Activated T-helper 9 cell treated with anti-CD3 and anti-CD28 coated beads, Interleukin-2, amount 50 U/mL, for 16 hours (primary cell): Measurements from ENCODE around the gene BEGAIN.
"Not testable (repeated sequence)": the region's sequence is repeated elsewhere in the genome, so short reads cannot be mapped to it uniquely, and the experiment has no call there.

ENCODE experiments used
- DNase-seq: peaks from one replicate; pipeline ENCODE4 v3.0.0-alpha.2; 2020; ENCODE audit warnings: low read depth

The BEGAIN gene

DNA sequence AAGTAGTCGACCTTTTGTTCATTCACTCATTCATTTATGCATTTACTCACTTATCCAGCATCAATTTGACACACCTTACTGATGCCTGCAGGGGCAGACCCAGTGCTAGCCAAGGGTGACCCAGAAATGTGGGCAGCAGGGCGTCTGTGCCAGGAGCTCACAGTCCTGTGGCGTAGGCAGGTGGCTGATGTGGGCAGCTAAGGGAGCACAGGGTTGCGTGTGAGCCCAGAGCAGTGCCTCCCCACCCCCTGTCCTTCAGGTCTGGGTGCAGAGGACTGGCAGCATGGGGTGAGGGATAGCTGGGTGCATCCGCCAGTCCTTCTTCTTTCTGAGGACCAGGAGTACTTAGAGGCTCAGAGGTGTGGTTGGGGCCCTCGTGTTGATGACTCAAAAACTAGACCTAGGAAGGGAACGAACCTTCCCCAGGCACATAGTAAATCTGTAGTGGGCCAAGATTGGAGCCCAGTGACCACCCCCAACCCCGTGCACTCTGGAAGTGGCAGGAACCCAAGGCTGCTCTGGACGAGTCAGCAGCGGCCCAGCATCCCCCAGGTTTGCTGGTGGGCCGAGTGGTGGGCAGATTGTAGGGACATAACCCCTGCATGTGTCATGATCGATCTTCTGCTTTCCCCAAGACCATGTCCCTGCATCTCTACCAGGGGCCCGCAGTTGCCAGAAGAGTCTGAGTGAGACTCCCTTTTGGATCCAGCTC, 63.9 kb downstream of the BEGAIN start:
- no peak for DNase-seq

DNA sequence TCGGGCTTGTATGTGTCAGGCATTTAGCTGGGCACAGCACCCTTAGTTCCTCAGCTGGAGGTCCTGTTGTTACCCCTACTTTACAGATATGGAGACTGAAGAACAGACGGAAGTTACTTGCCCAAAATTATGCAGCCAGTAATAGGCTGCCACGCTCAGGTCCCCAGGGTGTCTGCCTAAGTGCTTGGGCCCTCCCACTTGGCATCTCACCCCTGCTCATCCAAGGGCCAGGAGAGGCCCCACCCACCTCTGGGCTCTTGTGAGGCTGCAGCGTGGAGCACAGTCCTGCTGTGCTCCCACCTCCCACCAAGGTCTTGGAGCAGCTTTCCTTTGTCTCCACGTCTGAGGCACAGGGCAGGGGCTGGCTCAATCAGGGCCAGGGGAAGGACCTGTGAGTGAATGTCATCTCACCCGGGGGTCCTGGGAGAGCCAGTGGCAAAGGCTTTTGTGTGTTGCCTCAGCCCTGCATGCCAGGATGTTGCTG, 64.6 kb downstream of the BEGAIN start:
- DNase-seq = no peak

DNA sequence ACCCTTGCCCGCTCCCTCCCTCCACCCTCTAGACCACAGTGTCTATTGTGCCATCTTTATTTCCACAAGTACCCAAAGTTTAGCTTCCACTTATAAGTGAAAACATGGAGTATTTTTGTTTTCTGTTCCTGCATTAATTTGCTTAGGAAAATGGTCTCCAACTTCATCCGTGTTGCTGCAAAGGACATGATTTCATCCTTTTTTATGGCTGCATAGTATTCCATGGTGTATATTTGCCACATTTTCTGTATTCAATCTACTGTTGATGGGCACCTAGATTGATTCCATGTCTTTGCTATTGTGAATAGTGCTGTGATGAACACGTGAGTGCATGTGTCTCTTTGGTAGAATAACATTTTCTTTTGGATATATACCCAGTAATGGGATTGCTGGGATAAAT, 81.2 kb downstream of the BEGAIN start:
- not testable (repeated sequence) for DNase-seq

DNA sequence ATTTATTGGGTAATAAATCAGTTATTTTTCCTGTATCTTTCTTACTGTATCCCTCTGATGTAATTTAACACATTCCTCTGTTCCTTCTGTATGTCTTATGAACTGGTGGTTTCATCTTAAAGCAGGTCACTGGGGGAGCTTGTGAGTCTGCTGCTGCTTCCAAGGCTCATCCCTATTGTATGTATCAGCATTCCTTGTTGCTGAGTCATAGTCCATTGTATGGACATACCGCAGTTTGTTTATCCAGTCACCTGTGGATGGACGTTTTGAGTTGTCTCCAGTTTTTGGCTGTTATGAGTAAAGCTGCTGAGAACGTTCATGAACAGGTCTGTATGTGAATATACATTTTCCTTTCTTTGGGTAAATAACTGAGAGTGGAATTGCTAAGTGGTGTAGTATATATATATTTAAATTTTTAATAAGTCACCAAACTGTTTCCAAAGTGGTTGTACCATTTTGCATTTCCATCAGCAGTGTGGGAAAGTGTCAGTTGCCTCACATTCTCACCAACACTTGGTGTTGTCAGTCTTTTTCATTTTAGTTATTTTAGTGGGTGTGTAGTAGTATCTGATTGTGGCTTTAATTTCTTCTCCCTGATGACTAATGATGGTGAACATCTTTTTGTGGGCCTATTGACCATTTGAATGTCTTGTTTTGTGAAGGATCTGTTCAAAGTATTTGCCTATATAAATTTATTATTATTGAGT, 82.7 kb downstream of the BEGAIN start:
- no peak for DNase-seq

DNA sequence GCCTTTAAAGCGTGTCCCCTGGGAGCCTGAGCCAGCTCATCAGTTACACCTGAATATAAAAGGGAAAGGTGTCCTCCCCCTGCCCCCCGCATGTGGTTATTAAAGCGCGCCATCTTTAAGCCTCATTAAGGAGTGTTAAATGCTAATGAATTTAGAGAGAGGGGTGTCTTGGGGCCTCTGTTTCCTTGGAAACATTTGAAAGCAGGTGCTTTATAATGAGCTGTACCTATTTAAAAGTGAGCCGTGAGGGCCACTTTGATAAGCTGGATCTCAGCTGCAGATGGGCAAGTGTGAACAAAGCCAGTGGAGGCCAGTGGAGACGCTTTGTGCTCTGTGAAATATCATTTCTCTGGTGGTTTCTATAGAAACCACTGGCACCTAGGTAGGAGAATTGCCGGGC, 84.0 kb downstream of the BEGAIN start:
- no peak for DNase-seq

DNA sequence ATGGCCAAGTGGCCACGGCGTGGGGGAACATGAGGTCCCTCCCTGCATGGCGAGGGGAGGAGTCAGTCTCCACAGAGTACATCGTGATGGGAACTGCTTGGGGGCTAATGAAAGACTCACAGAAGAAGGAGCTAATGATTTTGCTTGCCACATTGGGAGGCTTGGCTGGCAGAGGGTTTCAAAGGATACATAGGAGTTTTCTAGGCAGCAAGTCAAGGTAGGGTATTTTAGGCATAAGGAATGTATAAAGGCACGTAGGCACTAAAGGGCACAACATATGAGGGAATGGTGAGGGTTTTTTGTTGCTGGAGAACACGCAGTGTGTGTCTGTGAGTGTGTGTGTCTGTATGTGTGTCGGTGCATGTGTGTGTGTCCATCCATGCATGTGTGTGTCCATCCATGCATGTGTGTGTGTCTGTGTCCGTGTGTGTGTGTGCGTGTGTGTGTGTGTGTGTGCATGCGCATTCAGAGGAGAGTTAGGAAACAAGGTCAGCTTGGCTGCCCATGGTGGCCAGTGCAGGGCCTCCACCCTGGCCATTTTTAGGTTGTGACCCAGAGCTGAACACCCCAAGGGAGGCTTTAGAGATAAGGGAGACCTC, 84.5 kb downstream of the BEGAIN start:
- no peak for DNase-seq

DNA sequence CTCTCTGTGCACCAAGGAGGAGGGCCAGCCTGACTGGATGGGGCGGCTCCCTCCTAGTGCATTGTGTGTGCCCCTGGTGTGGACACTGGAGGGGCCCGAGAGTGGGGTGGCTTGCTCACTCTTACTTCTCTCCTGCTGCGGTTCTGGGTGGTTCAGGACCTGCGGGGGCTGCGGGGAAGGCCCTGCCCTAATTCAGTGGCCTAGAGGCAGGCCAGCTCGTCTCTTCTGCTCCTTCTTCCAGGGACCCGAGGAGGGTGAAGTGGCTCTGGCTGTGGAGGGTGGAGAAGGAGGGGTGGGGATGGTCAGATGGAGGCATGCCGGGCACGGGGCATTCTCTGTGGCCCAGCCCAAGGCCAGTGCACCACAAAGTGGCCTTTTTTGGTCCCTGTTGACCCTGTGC, 87.1 kb downstream of the BEGAIN start:
- no peak for DNase-seq

DNA sequence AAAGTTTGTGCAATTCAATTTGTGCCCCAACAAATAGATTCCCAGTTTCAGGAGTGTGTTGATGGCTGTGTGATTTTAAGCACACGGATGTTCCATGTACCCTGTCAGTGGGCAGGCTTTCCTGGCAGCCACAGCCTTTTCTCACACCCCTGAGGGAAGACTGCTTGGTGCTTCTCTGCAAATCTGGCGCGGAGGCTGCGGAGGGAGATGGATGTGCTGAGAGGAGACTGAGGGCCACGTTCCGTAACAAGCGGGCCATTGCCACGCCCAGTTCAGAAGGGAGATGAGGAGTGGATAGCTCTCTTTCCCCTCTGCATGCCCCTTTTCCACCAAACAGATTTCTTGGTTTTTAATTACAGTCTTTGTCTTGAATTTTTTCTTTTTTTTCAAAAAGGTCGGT, 89.1 kb downstream of the BEGAIN start:
- DNase-seq = no peak

DNA sequence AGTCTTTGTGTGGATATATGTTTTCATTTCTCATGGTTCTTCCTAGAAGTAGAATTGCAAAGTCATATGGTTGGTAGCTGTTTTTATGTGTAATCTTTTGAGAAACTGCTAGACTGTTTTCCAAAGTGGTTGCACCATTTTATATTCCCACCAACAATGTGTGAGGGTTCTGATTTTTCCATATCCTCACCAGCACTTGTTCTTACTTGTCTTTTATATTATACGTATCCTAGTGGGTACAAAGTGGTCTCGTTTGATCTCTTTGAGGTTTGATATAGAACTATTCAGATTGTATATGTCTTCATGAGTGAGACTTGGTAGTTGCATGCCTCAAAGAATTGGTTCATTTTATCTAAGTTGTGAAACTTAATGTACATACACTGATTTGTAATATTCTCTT, 91.3 kb downstream of the BEGAIN start:
- no peak for DNase-seq

DNA sequence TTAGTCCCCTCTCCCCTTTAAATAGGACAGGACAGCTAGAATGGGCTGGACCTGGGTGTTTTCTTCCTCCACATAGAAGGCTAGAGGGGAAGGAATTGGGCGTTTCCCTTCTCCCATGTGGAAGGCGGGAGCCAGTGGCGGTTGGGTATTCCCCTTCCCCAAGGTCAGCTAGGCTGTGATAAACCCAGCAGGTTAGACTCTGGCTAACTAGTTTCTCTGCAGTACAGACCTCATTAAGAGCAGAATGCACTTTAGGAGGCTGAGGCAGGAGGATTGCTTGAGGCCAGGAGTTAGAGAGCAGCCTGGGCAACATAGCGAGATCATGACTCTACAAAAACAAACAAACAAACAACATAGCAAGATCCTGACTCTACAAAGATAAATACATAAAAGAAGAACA, 92.6 kb downstream of the BEGAIN start:
- no peak for DNase-seq

DNA sequence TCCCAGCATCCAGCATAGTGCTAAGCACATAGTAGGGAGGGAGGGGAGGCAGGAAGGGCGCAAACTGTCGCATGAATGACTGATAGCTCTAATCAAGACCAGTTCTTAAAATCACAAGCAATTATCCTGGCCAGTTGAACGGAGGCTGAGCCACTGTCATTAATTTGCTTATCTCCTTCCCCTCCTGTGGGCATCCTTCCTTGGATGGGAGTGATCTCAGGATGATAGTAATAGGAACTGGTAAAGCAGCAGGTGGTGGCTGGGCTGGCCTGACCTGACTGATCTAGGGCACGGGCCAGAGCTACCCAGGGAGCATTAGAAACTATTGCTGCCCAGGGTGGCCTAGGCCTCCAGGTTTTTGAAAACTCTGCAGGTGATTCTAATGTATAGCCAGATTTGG, 97.0 kb downstream of the BEGAIN start:
- DNase-seq = no peak

DNA sequence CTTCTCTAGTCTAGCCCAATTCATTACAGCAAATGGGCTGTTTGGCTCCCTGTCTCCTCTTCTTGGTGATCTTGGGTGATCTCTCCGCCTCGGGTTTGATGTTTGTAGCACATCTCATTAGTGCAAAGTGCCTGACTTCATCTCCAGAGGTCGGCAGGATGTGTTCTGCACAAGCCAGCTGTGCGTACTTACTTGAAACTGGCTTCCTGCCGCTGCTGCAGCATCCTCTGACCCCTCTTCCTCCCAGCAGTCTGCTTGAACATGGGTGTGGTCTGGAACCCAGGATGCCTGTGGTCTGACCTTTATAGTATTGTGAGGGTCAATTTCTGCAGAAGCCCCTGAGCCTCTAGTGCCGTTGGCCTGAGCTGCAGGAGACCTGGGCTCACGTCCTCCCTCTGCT, 99.2 kb downstream of the BEGAIN start:
- DNase-seq = no peak

DNA sequence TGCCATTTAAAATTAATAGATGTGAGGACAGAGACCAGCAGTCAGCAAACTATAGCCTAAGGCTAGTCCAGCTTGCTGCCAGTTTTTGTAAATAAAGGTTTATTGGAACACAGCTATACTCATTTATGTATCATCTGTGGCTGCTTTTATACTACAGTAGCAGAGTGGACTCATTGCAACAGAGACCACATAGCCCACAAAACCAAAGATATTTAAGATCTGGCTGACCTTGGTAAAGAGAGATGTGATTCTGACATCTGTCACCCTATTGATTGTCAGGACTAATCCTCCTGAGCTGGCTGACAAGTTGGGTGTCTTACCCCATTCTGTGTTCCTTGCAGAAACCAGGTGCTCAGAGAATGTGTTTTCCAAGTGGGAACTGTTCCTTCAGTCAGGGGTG, 99.9 kb downstream of the BEGAIN start:
- no peak for DNase-seq
